ENCODE measurements around the gene MAGEB16. TPM values are rescaled to one million over a fixed set of nuclear protein-coding genes. Genes with fewer than 3 reads are reported as not detected.

MAGEB16 gene
- total RNA-seq, result not detected in 2 replicates

GRCh38 chrX:35798042-35798441 is at the start of gene MAGEB16:
MAGEB16 (plus strand) TSS chrX:35798342; CDS start chrX:35802197, 3,855 bp downstream.

Other genes starting within 250 kb of the MAGEB16 start
- gene CFAP47, start 121.4 kb downstream of the MAGEB16 start, total RNA-seq, result not detected in 2 replicates